Fibroblast of skin of back (primary cell): ENCODE data around the gene TMEM35B. TPM values are rescaled to one million over a fixed set of nuclear protein-coding genes. Genes with fewer than 3 reads are reported as not detected.
"Not testable (repeated sequence)": the region's sequence is repeated elsewhere in the genome, so short reads cannot be mapped to it uniquely, and the experiment has no call there.

ENCODE experiments used
- DNase-seq: peaks from one replicate; pipeline ENCODE4 v3.0.0-alpha.2; 2013
- polyA plus RNA-seq, 2 experiments: library from polyadenylated mRNA; unstranded; fragments of 120-200 nt; gene quantifications; one replicate each; pipeline ENCODE4 v1.2.1, GENCODE V29; 2013; ENCODE audit not compliant: insufficient read length in 2 of 2

TMEM35B gene
- 10.1 TPM for polyA plus RNA-seq (2013, experiment 1 of 2; ENCODE audit: insufficient read length)
- polyA plus RNA-seq (2013, experiment 2 of 2; ENCODE audit: insufficient read length): 13.2 TPM

- DNase-seq: peak; percentile 64
Observed at GRCh38 chr1:34984793-34985608, at the start of gene TMEM35B. TMEM35B (minus strand) TSS chr1:34985347; CDS start chr1:34985305, 42 bp downstream.

- no peak for DNase-seq
Observed at GRCh38 chr1:35033346-35033745, 48.2 kb upstream of the TMEM35B start.

- DNase-seq: no peak
Observed at GRCh38 chr1:35032384-35032739, 47.2 kb upstream of the TMEM35B start.

- DNase-seq: peak; percentile 42
Observed at GRCh38 chr1:35030756-35031446, 45.8 kb upstream of the TMEM35B start.

DNA sequence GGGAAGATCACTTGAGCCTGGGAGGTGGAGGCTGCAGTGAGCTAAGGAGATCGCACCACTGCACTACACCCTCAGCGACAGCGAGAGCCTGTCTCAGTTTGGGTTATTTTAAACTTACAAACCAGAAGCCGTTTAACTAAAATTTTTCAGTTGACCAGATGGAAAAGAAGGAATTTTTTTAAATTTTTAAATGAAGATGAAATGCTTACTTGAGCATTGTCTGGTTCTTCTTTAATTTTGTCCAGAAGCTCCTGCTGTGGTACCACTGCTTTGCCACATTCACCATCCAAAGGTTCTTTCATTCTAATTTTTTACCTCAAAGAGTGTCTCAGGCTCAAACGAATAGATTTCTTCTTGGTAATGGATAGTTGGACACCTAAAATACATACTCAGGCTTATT, 45.2 kb upstream of the TMEM35B start:
- DNase-seq: no peak

DNA sequence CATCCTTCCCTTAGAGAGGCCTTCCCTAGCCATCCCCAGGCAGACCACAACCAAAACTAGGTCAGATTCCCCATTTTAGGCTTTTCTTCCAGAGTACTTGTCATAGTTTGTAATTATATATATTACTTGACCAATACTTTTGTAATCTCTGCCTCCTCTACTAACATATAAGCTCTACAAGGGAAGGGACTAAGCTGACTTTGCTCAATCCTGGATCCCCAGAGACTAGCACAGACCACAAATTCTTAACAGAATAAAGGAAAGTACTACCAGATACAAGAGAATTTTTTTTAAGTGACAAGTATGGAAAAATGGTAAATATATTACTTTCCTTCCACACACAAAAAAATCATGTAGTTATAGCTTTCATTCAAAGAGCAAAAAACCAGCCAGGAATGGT, 44.6 kb upstream of the TMEM35B start:
- peak; percentile 28 for DNase-seq

GRCh38 chr1:35016406-35016805, 31.3 kb upstream of the TMEM35B start:
- no peak for DNase-seq

DNA sequence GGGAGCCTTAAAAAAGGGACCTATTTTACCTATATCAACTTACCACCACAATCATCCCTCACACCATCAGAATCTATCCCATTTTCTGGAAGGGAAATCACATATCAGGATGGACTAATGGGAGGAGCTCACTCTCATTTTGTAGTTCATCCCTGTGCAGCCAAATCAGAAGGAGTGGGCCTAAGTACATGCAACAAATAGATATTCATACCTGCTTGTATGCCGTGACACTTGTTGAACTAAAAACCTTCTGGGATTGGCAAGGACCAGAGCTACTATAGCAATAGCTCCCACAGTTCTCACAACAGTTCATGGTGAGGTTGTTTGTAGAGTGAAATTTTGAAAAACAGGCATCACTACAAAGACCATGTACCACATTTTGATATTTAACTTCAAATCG, 29.3 kb upstream of the TMEM35B start:
- no peak for DNase-seq

DNA sequence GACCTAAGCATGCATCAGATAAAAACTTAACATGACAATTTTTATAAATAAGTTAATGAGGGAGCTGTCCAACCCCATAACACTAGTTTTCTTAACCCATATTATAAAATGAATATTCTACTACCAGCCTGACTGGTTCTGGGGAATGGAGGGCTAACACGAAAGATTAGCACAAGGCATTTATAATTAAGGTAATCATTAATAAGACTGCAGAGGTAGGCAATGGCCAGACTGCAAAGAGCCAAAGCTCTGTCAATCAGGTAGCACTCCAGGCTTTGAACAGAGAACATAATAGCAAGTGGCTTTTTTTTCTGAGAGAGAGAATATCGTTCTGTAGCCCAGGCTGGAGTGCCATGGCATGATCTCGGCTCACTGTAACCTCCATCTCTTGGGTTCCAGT, 20.6 kb upstream of the TMEM35B start:
- no peak for DNase-seq

DNA sequence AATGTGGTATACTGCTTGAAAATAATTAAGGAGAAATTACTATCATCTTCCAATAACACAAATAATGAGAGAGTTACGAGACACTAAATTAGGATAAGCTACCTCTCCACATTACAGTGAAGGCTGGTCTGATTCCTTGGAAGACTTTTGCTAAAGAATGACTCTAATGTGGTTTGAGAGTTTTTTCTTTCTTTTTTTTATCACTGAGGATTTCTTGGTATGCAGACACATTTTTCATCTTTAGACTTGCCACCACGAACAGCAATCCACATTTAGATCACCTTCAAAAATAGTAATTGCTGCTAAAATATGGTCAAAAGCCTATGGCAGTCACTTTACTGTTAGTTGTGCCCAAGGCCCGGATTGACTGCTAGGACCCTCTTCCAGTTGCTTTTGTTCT, 16.6 kb upstream of the TMEM35B start:
- peak; percentile 48 for DNase-seq

DNA sequence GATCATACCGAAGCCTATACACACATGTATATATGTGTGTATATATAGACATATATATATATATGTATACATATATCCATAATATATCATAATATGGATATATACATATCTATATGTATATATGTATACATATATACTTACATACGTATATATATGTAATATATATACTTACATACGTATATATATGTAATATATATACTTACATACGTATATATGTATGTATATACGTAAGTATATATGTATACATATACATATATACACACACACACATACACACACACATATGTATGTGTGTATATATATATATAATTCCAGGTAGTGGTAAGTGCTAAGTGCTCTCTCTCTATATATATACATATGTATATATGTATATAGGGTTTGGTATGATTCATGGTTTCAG, 9.7 kb upstream of the TMEM35B start:
- DNase-seq: no peak

- DNase-seq: no peak
Observed at GRCh38 chr1:34988581-34988980, 3.4 kb upstream of the TMEM35B start.

DNA sequence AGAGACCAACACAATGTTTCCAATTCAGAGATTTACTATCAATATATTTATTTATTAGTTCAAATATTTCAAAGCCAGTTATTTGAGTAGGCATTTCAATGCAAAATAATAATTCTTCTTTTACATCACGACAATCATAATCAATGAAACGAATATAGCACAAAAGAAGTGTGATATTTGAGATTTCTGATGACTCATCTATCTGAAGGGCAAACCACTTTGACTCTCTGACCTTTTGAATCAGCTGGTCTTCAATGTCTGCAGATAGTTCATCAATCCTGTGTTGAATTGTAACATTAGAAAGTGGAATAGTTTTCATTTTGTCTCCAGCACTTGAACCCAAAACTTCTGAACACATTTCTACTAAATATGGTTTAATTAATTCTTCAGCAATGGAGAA, 3.0 kb upstream of the TMEM35B start:
- DNase-seq: no peak

DNA sequence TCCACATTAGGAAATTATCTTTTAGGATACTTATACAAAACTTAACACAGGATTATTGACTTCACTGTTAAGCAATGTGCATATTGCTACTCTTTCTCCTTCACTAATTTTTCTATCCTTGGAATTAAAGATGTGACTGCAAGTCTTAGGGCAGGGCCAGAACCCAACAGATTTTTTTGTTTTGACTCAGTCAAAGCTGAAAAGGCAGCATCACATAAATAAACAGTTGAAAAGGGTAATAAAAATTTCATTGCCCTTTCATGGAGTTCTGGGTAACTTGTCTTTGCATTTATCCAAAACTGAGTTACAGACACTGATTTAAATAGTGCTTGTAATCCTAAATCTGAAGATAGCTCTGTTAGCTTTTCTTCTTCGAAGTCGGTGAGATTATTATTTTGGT, 1.9 kb upstream of the TMEM35B start:
- DNase-seq: peak; percentile 13

DNA sequence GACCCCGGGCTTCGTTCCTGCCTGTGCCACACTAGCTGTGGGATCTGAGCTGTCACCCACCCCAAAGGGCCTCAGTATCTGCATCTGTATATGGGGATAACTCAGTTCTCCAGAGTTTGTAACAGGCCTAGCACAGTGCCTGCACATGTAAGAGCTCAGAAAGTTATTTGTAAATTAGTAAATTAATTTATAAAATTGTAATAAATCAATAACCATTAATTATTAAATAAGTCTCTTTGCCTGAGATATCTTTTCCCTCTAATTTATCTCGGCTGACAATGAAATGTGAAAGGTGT, 410 bp upstream of the TMEM35B start:
- DNase-seq: not testable (repeated sequence)

DNA sequence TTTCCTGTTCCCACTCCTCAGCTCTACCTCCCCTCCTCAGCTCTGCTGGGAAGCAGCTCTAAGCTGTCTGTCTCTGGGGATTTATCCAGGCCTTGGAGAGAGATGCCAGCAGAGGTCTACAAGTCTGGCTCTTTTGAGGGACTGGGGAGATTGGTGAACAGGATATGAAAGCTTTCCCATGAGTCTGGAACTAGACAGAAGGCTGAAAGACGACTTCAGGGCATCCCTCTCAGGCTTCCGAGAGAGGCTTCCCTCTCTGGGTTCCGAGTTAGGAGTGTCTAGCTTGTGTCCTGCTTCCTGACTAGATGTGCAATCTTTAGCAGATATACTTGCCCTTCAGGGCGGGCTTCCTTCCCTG, 733 bp downstream of the TMEM35B start:
- DNase-seq: peak; percentile 58

DNA sequence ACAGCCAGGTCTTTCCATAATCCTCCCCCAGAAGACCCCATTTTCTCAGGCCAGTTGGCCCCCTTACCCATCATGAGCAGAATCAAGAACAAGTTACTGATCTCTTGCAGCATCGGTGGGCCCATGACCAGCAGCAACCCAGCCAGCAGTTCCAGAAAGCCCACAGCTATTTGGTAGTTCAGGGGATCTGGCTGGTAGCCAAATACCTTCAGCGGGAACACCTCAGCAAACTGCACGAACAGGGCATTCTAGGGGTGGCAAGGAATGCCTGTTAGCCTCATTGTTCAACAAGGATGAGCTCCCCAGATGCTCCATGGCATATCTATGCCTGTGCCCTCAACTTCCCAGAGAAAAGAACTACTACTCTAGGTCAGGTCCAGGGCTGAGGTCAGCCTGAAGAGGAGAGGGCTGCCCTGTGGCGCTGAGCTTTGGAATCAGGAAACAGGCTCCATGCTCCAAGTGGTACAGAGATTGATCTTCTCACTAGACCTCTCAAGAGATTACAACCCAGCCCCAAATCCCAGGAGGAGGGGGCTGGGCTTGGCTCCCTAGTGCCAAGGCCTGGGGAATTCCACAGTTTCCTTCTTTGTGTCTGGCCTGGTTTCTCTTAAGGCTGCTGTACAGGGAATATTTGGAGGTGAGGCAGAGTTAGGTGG, 1.3 kb downstream of the TMEM35B start:
- peak; percentile 22 for DNase-seq

DNA sequence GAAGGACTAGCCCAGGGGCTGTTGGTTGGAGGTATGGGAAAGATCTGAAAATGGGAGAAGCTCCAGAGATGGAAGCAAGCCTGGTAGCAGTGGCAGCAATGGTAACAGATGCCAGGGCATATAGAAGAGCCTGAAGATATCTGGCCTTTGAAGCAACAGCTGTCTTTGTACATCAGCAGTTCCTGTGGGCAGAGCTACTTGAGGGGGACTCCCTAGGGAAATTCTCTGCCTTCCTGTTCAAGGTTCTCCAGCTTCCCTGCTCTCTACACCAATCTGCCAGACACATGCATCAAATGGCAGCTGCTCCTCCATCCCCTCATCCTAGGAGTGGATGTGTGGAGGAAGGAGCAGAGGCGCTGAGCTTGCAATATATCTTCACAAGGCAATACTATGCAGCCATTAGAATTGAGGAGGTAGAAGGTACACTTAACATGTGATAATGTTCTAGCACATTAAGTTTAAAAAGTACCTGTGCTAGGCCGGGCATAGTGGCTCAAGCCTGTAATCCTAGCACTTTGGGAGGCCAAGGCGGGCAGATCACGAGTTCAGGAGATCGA, 2.2 kb downstream of the TMEM35B start:
- DNase-seq: peak; percentile 15

DNA sequence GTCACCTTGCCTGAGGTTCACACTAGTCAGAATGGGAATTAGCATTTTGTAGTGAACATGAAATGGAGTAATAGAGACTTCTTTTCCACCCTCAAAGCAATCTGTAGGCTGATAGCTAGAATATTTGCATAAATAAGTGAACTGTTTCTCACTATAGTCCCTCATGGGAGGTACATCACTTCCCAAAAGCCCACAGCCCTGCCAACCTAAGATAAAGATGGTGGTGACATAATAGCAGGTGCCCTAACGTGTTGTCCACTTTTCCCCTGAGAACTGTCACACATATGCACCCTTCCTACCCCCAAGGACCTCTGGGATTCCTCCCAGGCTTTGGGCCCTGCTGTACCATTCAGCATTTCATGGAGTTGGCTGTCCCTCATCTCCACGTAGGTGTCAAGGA, 4.4 kb downstream of the TMEM35B start:
- DNase-seq: no peak

DNA sequence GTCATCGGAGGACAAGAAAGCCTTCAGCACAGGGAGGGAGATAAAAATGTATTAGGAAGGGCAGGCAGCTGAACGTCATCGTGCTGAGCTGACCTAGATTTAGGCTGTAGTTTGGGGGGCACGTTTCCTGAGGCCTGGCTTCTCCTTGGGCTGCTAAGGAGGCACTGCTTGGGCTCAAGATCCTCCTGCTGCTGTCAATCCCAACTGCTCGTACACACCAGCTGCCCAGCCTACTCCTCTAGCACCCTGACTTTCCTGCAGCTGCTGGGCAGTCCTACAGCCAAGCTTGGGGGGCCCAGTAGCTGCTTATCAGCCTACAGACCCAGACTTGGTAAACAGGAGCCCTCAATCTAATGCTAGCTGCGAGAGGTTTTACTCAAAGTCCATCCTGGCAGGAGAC, 6.2 kb downstream of the TMEM35B start:
- no peak for DNase-seq

GRCh38 chr1:34977858-34978257, 7.3 kb downstream of the TMEM35B start:
- no peak for DNase-seq

GRCh38 chr1:34977210-34977471, 8.0 kb downstream of the TMEM35B start:
- no peak for DNase-seq

DNA sequence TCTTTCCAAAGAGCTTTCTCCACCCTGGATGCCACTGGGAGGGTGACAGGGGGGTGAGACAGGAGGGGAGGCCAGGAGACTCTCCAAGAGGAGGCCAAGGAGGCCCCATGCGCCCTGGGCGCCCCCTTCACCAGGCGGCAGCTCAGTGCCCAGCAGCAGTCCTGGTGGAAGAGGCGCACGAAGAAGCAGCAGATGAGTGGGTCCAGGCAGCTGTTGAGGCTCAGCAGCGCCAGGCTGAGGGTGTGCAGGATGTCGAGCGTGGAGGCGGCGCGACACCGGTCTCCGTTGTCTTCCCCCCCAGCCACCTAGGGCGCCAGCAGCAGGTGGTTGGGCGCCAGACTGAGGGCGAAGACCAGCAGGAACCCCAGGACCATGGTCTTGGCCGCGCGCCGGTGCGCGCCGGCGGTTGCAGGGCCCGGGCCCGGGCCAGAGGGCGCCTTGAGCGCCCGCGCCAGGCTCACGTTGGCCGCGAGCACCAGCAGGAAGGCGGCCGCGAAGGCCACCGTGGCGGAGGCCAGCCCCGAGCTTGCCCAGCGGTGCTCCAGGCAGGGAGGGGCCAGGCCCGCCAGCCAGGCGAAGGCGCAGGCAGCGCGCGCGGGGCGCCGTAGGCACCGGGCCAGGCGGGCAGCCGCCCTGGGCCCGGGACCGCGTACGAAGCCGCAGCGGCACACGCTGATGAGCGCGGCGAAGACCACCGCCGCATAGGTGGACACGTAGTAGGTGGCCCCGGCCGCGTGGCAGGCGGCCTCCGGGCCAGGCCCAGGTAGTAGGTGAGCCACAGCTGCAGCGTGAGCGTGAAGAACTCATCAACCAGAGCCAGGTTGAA, 8.6 kb downstream of the TMEM35B start:
- no peak for DNase-seq
